ACHN (cell line): ENCODE data around the gene BHMT.

Experiments used
- DNase-seq: peaks from one replicate; pipeline ENCODE4 v3.0.0-alpha.2; 2015
- in situ Hi-C: cut with HindIII; loops from 2 replicates; pipeline ENCODE4 v1.10.0; 2017; ENCODE audit warnings: low sequenced_read_pairs, low pct_ligation_motif_present, low pct_unique_long_range_greater_than_20kb

BHMT gene

GRCh38 chr5:79108792-79109191 is 2.8 kb upstream of the BHMT start:
- DNase-seq, result no peak
- in situ Hi-C loops, result no loop called here

- peak; percentile 12 for DNase-seq
- in situ Hi-C loops, result no loop called here
Measured at GRCh38 chr5:79109527-79110492, 1.8 kb upstream of the BHMT start.

GRCh38 chr5:79111960-79112702 is 522 bp downstream of the BHMT start:
- no peak for DNase-seq
- in situ Hi-C loops, result no loop called here

- in situ Hi-C loops, result no loop called here
- DNase-seq, result no peak
Measured at GRCh38 chr5:79112703-79113058, 1.1 kb downstream of the BHMT start.

- in situ Hi-C loops, result no loop called here
Measured at GRCh38 chr5:79119486-79119885, 7.9 kb downstream of the BHMT start.

GRCh38 chr5:79120221-79120620 is 8.6 kb downstream of the BHMT start:
- DNase-seq, result no peak
- in situ Hi-C loops, result no loop called here

More at GRCh38 chr5:79119486-79119885, 7.9 kb downstream of the BHMT start:
- DNase-seq, result no peak

- in situ Hi-C loops, result no loop called here
- DNase-seq, result no peak
Measured at GRCh38 chr5:79122973-79123372, 11.4 kb downstream of the BHMT start.

- in situ Hi-C loops, result no loop called here
- no peak for DNase-seq
Measured at GRCh38 chr5:79124607-79125006, 13.0 kb downstream of the BHMT start.

- DNase-seq, result no peak
- in situ Hi-C loops, result no loop called here
Measured at GRCh38 chr5:79130781-79131180, 19.2 kb downstream of the BHMT start.

GRCh38 chr5:79133121-79133656 is 21.6 kb downstream of the BHMT start:
- in situ Hi-C loops, result no loop called here
- DNase-seq, result peak; percentile 64

GRCh38 chr5:79133657-79134451 is 22.2 kb downstream of the BHMT start:
- in situ Hi-C loops, result no loop called here
- DNase-seq, result peak; percentile 76

GRCh38 chr5:79135790-79136553 is 24.4 kb downstream of the BHMT start:
- in situ Hi-C loops, result no loop called here
- DNase-seq, result no peak

- DNase-seq, result no peak
- in situ Hi-C loops, result no loop called here
Measured at GRCh38 chr5:79136618-79137017, 25.0 kb downstream of the BHMT start.

GRCh38 chr5:79140553-79140952 is 28.9 kb downstream of the BHMT start:
- in situ Hi-C loops, result no loop called here
- DNase-seq, result no peak

GRCh38 chr5:79143684-79144379 is 32.2 kb downstream of the BHMT start:
- in situ Hi-C loops, result no loop called here
- peak; percentile 5 for DNase-seq

GRCh38 chr5:79147076-79147475 is 35.5 kb downstream of the BHMT start:
- in situ Hi-C loops, result no loop called here
- DNase-seq, result no peak

GRCh38 chr5:79149433-79149832 is 37.8 kb downstream of the BHMT start:
- in situ Hi-C loops, result no loop called here
- DNase-seq, result no peak
